Progenitor cell of endocrine pancreas (in vitro differentiated cells): Measurements from ENCODE around the gene NCR1. TPM values are rescaled to one million over a fixed set of nuclear protein-coding genes. Genes with fewer than 3 reads are reported as not detected.
A peak's percentile ranks its signal among the peaks of the same experiment; 100 is the strongest.
"Not testable (repeated sequence)": the region's sequence is repeated elsewhere in the genome, so short reads cannot be mapped to it uniquely, and the experiment has no call there.

Source experiments
- DNase-seq: peaks from one replicate; pipeline ENCODE4 v3.0.0; 2021; ENCODE audit warnings: low spot score; ENCODE audit not compliant: unreplicated experiment
- H3K27ac Mint-ChIP-seq: 2 replicates; pipeline ENCODE4 v1.8.0; 2021; ENCODE audit warnings: mild to moderate bottlenecking, moderate library complexity, mixed read lengths
- H3K27me3 Mint-ChIP-seq: 2 replicates; pipeline ENCODE4 v1.8.0; 2021; ENCODE audit warnings: mixed read lengths
- H3K36me3 Mint-ChIP-seq: 2 replicates; pipeline ENCODE4 v1.8.0; 2022; ENCODE audit warnings: mixed read lengths; ENCODE audit not compliant: insufficient read depth
- H3K4me1 Mint-ChIP-seq: 2 replicates; pipeline ENCODE4 v1.8.0; 2021; ENCODE audit warnings: low read depth, mixed read lengths
- H3K4me3 Mint-ChIP-seq: 2 replicates; pipeline ENCODE4 v1.8.0; 2021; ENCODE audit warnings: low read depth, mild to moderate bottlenecking, moderate library complexity, mixed read lengths
- H3K9me3 Mint-ChIP-seq: 2 replicates; pipeline ENCODE4 v1.8.0; 2021; ENCODE audit warnings: low read depth, mixed read lengths
- total RNA-seq: library from RNA; stranded (reverse); gene quantifications from 2 replicates; pipeline ENCODE4 v1.2.1, GENCODE V29; 2021
- TF ChIP-seq, protein P1 (sequence below): fragments of 200-600 bp; sonication (generic); IDR thresholded peaks from one replicate; pipeline ENCODE4 v1.5.0; 2021; ENCODE audit warnings: antibody characterized with exemption, mild to moderate bottlenecking; ENCODE audit not compliant: unreplicated experiment

The NCR1 gene
- total RNA-seq, 1 donor from 2014 or later = not detected

DNA sequence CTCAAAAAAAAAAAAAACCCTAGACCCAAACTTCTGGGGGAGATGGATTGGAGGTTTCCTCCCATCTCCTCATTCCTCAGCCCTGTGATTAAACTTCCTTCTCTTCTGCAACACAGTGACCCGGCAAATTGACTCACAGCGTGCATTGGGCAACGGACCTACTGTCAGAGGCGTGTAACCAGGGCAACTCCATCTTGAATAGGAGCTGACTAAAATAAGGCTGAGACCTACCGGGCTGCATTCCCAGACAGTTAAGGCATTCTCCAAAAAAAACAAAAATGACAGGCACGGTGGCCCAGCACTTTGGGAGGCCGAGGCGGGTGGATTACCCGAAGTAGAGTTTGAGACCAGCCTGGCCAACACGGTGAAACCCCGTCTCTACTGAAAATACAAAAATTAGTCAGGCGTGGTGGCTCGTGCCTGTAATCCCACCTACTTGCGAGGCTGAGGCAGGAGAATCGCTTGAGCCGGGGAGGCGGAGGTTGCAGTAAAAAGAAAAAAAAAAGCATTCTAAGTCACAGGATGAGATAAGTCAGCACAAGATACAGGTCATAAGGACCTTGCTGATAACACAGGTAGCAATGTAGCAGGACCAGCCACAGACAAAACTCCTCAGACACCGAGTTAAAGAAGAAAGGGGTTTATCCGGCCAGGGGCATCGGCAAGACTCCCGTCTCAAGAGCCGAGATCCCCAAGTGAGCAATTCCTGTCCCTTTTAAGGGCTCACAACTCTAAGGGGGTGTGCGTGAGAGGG, 46.8 kb downstream of the NCR1 start:
- Mint-ChIP-seq H3K27me3 (no peaks in the 10 kb centered on the region), H3K4me1 (no peaks in the 10 kb centered on the region), H3K36me3 (no peaks in the 10 kb centered on the region), H3K9me3 (no peaks in the 10 kb centered on the region), H3K27ac (peak overlapping the region; percentile 86), H3K4me3 (no peak overlapping the region)
- no peak for DNase-seq
- TF ChIP-seq, protein P1, sequence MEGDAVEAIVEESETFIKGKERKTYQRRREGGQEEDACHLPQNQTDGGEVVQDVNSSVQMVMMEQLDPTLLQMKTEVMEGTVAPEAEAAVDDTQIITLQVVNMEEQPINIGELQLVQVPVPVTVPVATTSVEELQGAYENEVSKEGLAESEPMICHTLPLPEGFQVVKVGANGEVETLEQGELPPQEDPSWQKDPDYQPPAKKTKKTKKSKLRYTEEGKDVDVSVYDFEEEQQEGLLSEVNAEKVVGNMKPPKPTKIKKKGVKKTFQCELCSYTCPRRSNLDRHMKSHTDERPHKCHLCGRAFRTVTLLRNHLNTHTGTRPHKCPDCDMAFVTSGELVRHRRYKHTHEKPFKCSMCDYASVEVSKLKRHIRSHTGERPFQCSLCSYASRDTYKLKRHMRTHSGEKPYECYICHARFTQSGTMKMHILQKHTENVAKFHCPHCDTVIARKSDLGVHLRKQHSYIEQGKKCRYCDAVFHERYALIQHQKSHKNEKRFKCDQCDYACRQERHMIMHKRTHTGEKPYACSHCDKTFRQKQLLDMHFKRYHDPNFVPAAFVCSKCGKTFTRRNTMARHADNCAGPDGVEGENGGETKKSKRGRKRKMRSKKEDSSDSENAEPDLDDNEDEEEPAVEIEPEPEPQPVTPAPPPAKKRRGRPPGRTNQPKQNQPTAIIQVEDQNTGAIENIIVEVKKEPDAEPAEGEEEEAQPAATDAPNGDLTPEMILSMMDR = no peak

DNA sequence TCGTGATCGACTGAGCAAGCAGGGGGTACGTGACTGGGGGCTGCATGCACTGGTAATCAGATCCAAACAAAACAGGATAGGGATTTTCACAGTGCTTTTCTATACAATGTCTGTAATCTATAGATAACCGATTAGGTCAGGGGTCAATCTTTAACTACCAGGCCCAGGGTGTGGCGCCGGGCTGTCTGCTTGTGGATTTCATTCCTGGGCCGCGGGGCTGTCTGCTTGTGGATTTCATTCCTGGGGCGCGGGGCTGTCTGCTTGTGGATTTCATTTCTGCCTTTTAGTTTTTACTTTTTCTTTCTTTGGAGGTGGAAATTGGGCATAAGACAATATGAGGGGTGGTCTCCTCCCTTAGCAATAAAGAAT, 47.4 kb downstream of the NCR1 start:
- peak overlapping the region; percentile 86 for H3K27ac Mint-ChIP-seq
- H3K9me3 Mint-ChIP-seq, H3K36me3 Mint-ChIP-seq: not testable (repeated sequence)

DNA sequence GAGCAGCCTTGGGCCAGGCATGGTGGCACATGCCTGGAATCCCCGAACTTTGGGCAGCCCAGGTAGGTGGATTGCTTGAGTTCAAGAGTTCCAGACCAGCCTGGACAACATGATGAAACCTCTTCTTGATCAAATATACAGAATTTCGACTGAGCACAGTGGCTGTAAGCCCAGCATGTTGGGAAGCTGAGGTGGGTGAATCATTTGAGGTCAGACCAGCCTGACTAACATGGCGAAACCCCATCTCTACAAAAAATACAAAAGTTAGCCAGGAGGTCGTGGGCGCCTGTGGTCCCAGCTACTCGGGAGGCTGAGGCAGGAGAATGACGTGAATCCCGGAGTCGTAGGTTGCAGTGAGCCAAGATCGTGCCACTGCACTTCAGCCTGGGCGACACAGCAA, 49.4 kb downstream of the NCR1 start:
- H3K27ac Mint-ChIP-seq = no peak overlapping the region
- TF ChIP-seq, protein P1 = no peak
- H3K4me3 Mint-ChIP-seq = no peak overlapping the region
- DNase-seq = no peak
- peaks cover 3% of the 10 kb centered on the region for H3K27me3 Mint-ChIP-seq
- H3K4me1 Mint-ChIP-seq = no peaks in the 10 kb centered on the region
- H3K9me3 Mint-ChIP-seq = no peaks in the 10 kb centered on the region
- H3K36me3 Mint-ChIP-seq = no peaks in the 10 kb centered on the region

More for the DNA sequence above, 47.4 kb downstream of the NCR1 start:
- not testable (repeated sequence) for H3K4me1 Mint-ChIP-seq, DNase-seq, H3K27me3 Mint-ChIP-seq, H3K4me3 Mint-ChIP-seq

DNA sequence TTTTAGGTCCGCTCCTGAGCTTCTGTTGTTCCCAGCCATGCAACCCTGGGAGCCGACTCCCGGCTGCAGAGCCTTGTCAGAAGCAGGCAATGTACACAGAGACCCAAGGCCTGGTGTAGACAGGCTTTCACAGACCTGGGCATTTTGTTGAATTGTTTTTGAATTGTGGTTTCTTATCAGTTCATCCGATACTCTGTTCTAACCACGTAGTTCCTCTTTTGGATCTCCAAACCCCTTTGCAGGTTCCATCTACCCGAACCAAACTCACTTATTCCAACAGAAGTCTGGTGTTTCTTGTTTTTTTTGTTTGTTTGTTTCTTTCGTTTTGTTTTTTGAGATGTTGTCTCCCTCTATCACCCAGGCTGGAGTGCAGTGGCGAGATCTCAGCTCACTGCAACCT, 53.9 kb downstream of the NCR1 start:
- H3K36me3 Mint-ChIP-seq = no peaks in the 10 kb centered on the region
- no peak overlapping the region for H3K27ac Mint-ChIP-seq
- no peaks in the 10 kb centered on the region for H3K9me3 Mint-ChIP-seq

More for the DNA sequence above, 53.9 kb downstream of the NCR1 start:
- Mint-ChIP-seq H3K27me3 (peaks cover 3% of the 10 kb centered on the region), H3K4me1 (no peaks in the 10 kb centered on the region), H3K4me3 (no peak overlapping the region)
- no peak for DNase-seq
- TF ChIP-seq, protein P1 = no peak

Other genes starting within 250 kb of the NCR1 start
- gene LILRB4, start 243.2 kb upstream of the NCR1 start, total RNA-seq = not detected in 2 replicates
- not detected in 2 replicates for gene KIR3DL3, start 181.7 kb upstream of the NCR1 start, total RNA-seq
- not detected in 2 replicates for gene KIR2DL3, start 167.6 kb upstream of the NCR1 start, total RNA-seq
- gene KIR2DL1, start 136.4 kb upstream of the NCR1 start, total RNA-seq = not detected in 2 replicates
- not detected in 2 replicates for gene KIR2DL4, start 102.5 kb upstream of the NCR1 start, total RNA-seq
- not detected in 2 replicates for gene KIR3DL1, start 89.7 kb upstream of the NCR1 start, total RNA-seq
- not detected in 2 replicates for gene KIR2DS4, start 73.5 kb upstream of the NCR1 start, total RNA-seq
- not detected in 2 replicates for gene KIR3DL2, start 55.7 kb upstream of the NCR1 start, total RNA-seq
- gene FCAR, start 31.9 kb upstream of the NCR1 start, total RNA-seq = not detected in 2 replicates
- not detected in 2 replicates for gene NLRP7, start 41.4 kb downstream of the NCR1 start, total RNA-seq
- gene NLRP2, start 60.2 kb downstream of the NCR1 start, total RNA-seq = 73.2 and 82.1 TPM in 2 replicates
- gene GP6, start 132.1 kb downstream of the NCR1 start, total RNA-seq = 0.18 and 0.34 TPM in 2 replicates
- 11.8 and 12.0 TPM in 2 replicates for gene RDH13, start 157.0 kb downstream of the NCR1 start, total RNA-seq
- 14.4 and 21.5 TPM in 2 replicates for gene EPS8L1, start 169.7 kb downstream of the NCR1 start, total RNA-seq
- 110 and 118 TPM in 2 replicates for gene PPP1R12C, start 211.5 kb downstream of the NCR1 start, total RNA-seq
- gene TNNT1, start 243.1 kb downstream of the NCR1 start, total RNA-seq = 4.6 and 5.5 TPM in 2 replicates